Lower lobe of right lung (tissue), 2 donors: ENCODE results near the gene P4HA1. TPM values are rescaled to one million over a fixed set of nuclear protein-coding genes. Genes with fewer than 3 reads are reported as not detected.

ENCODE experiments used
- ATAC-seq, 2 donors: fragments of 200-7000 bp; cut with Tn5 transposase; one replicate each; pipeline ENCODE4 v1.9.1; 2020 to 2022; ENCODE audit warnings: mild to moderate bottlenecking in 2 of 2, moderate library complexity in 2 of 2
- DNase-seq: peaks from one replicate; pipeline ENCODE4 v3.0.0-alpha.2; 2020
- H3K27ac ChIP-seq: fragments of 200-600 bp; one replicate; pipeline ENCODE4 v1.8.0; 2022
- H3K27me3 ChIP-seq: fragments of 200-600 bp; one replicate; pipeline ENCODE4 v1.8.0; 2022; ENCODE audit warnings: low read depth
- H3K36me3 ChIP-seq: fragments of 200-600 bp; one replicate; pipeline ENCODE4 v1.8.0; 2022; ENCODE audit warnings: mild to moderate bottlenecking
- H3K4me1 ChIP-seq: fragments of 200-600 bp; one replicate; pipeline ENCODE4 v1.8.0; 2022
- H3K4me3 ChIP-seq: fragments of 200-600 bp; one replicate; pipeline ENCODE4 v1.8.0; 2022; ENCODE audit warnings: mild to moderate bottlenecking
- H3K9me3 ChIP-seq: fragments of 200-600 bp; one replicate; pipeline ENCODE4 v1.8.0; 2022
- intact Hi-C: fragments of 100-400 bp; cut with DNase I; formaldehyde crosslinking; loops from one replicate; pipeline ENCODE4 v1.11.0; 2022
- total RNA-seq: library from RNA; stranded (reverse); fragmentation: NEBNext Ultra II Directional; extraction: Animal tissue kit (Norgen Biotek cat#: 25700); gene quantifications from one replicate; pipeline ENCODE4 v1.2.1, GENCODE V29; 2021
- TF ChIP-seq, protein P1 (sequence below): fragments of 200-600 bp; IDR thresholded peaks from one replicate; pipeline ENCODE4 v1.8.0; 2022; ENCODE audit warnings: antibody characterized with exemption, mild to moderate bottlenecking
- donor health status: DM: no; HTN: yes; CAD: no; lungs with severe emphysema.

The P4HA1 gene
- total RNA-seq, 1 donor from 2014 or later: 59.9 TPM

- ATAC-seq: no peak
- DNase-seq: no peak
- Histone ChIP-seq H3K9me3 (no peaks in the 10 kb centered on the region), H3K4me3 (peak overlapping the region; percentile 93), H3K27me3 (no peaks in the 10 kb centered on the region), H3K36me3 (peaks cover 6% of the 10 kb centered on the region), H3K4me1 (peaks cover 22% of the 10 kb centered on the region), H3K27ac (peak overlapping the region; percentile 94)
- TF ChIP-seq, protein P1, sequence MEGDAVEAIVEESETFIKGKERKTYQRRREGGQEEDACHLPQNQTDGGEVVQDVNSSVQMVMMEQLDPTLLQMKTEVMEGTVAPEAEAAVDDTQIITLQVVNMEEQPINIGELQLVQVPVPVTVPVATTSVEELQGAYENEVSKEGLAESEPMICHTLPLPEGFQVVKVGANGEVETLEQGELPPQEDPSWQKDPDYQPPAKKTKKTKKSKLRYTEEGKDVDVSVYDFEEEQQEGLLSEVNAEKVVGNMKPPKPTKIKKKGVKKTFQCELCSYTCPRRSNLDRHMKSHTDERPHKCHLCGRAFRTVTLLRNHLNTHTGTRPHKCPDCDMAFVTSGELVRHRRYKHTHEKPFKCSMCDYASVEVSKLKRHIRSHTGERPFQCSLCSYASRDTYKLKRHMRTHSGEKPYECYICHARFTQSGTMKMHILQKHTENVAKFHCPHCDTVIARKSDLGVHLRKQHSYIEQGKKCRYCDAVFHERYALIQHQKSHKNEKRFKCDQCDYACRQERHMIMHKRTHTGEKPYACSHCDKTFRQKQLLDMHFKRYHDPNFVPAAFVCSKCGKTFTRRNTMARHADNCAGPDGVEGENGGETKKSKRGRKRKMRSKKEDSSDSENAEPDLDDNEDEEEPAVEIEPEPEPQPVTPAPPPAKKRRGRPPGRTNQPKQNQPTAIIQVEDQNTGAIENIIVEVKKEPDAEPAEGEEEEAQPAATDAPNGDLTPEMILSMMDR: no peak
- intact Hi-C loops: no loop called here
These were observed 1.6 kb downstream of the P4HA1 start for GRCh38 chr10:73094986-73095480.

DNA sequence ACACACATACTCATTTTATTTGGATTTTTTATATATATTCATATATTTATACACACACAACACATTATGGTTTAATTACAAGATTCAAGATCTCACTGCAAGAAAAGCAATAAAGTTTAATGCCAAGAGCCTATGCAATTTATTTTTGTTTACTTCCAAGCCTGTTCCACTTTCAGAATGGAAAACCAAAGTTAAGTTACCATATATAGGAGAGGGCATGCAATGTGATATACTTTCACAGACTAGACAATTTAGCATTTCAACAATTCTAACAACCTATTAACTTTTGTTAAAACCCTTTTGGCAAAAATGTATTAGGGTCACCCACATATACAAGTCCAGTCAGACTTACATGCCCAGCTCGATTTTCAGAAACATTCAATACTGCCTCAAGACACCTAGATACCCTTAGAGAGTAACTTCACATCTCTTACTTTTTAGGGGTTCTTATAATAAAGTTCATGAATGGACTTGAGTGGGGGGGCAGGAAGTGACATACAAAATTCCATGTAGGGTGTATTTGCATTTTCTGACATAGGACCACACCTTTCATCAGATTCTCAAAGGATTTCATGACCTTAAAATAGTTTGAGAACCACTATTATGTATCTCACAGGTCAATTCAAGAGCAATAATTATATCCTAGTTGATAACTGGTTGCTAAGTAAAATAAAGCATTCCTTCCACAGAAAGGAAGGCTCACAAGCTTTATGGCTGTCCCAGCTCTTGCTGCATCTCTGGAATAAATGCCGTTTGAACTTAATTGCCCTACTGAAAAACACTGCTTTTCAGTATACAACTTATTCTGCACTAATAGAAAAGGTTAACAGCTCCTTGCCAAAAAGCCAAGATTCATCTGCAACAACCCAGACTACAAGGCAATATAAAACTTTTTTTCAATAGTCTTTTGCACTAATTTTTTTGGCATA is 2.5 kb downstream of the P4HA1 start:
- no peak for DNase-seq
- H3K9me3 ChIP-seq: no peaks in the 10 kb centered on the region
- no peaks in the 10 kb centered on the region for H3K36me3 ChIP-seq
- peak overlapping the region; percentile 94 for H3K27ac ChIP-seq
- no peaks in the 10 kb centered on the region for H3K27me3 ChIP-seq
- H3K4me3 ChIP-seq: peak overlapping the region; percentile 93
- H3K4me1 ChIP-seq: peaks cover 22% of the 10 kb centered on the region
- intact Hi-C loops: no loop called here
- no peak for ATAC-seq
- TF ChIP-seq, protein P1: no peak

GRCh38 chr10:73092830-73093229 is 3.8 kb downstream of the P4HA1 start:
- ATAC-seq: no peak
- intact Hi-C loops: no loop called here
- H3K27me3 ChIP-seq: no peaks in the 10 kb centered on the region
- no peak overlapping the region for H3K4me3 ChIP-seq
- H3K36me3 ChIP-seq: no peaks in the 10 kb centered on the region
- H3K9me3 ChIP-seq: no peaks in the 10 kb centered on the region
- no peak for DNase-seq
- no peak overlapping the region for H3K27ac ChIP-seq
- TF ChIP-seq, protein P1: no peak
- peaks cover 22% of the 10 kb centered on the region for H3K4me1 ChIP-seq

DNA sequence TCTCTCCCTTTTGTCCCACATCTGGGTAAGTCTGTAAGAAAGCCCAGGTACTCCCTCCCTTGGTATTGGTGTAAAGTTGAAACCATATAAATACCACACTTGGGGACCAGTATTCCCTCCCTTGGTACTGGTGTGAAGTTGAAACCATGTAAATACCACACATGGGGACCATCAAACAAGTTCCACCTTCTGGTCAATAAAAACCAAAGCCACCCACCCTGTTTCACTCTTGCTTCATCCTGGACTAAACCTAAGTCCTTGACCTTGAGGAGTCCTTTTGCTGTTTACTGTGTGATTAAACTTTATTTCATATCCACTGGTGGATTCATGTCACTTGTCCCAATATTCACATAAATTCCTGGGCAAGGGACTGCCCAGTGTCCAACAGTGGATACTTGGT is 8.4 kb downstream of the P4HA1 start:
- no peak overlapping the region for H3K27ac ChIP-seq
- TF ChIP-seq, protein P1: no peak
- no peak overlapping the region for H3K4me3 ChIP-seq
- H3K36me3 ChIP-seq: no peaks in the 10 kb centered on the region
- no peaks in the 10 kb centered on the region for H3K9me3 ChIP-seq
- peaks cover 13% of the 10 kb centered on the region for H3K4me1 ChIP-seq
- no peaks in the 10 kb centered on the region for H3K27me3 ChIP-seq
- intact Hi-C loops: no loop called here
- DNase-seq (no peak), ATAC-seq (peak in 1 of 2 donors; percentile 39)

DNA sequence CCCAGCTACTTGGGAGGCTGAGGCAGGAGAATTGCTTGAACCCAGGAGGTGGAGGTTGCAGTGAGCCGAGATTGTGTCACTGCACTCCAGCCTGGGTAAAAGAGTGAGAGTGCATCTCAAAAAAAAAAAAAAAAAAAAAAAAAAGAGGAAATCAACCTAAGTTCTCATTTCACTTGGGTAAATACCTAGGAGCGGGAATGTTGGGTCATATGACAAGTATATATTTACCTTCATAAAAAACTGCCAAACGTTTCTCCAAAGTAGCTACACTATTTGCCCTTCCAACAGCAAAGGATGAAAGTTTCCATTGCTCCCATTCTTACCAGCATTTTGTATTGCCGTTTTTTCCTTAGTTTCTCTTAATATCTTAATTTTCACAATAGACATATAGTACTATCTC is 9.8 kb downstream of the P4HA1 start:
- H3K27me3 ChIP-seq: no peaks in the 10 kb centered on the region
- no peaks in the 10 kb centered on the region for H3K9me3 ChIP-seq
- intact Hi-C loops: no loop called here
- ATAC-seq (peak; percentile 68 to 79), DNase-seq (no peak)
- H3K27ac ChIP-seq: no peak overlapping the region
- TF ChIP-seq, protein P1: no peak
- H3K4me3 ChIP-seq: no peak overlapping the region
- H3K36me3 ChIP-seq: no peaks in the 10 kb centered on the region
- H3K4me1 ChIP-seq: peaks cover 15% of the 10 kb centered on the region
